ENCODE results near the gene PAQR6.

- no peak for TF ChIP-seq REST (IDR thresholded peaks at IDR 0.05; ENCODE audit: insufficient replicate concordance, low read depth)
- TF ChIP-seq CTCF (IDR thresholded peaks at IDR 0.05; ENCODE audit: insufficient read depth, low read length): no peak
These were observed 46.0 kb upstream of the PAQR6 start for GRCh38 chr1:156293895-156294294.
